ENCODE results near the gene CCER1. TPM values are rescaled to one million over a fixed set of nuclear protein-coding genes. Genes with fewer than 3 reads are reported as not detected.

CCER1 gene
- total RNA-seq, 6 experiments from 2014 or later, result not detected

DNA sequence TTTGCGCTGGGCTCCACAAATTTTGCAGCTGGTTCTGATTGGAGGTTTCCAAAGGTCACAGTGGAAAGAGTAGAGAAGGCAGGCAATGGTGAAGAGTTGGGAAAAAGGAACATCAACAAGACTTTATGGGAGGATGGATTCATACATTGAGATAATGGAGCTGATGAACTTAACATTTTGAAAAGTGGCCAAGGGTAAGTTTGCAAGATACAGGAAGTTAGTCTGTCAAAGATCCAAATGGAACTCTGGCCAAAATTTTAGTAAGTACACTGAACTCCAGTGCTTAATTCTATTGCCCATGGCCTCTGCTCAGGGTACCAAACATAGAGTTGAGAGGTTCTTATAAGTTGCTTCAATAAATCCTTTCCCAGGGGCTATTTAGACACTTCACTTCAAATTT is 15.6 kb downstream of the CCER1 start:
- Mint-ChIP-seq H3K27ac (no peak overlapping the region), H3K27me3 (ENCODE audit: insufficient read depth) (no peaks in the 10 kb centered on the region), H3K4me3 (no peak overlapping the region), H3K4me1 (ENCODE audit: low read depth) (peaks cover 16% of the 10 kb centered on the region), H3K9me3 (no peaks in the 10 kb centered on the region), H3K36me3 (ENCODE audit: low read depth) (no peaks in the 10 kb centered on the region)
- no peak for DNase-seq
- TF ChIP-seq CTCF (IDR thresholded peaks at IDR 0.05), result no peak

DNA sequence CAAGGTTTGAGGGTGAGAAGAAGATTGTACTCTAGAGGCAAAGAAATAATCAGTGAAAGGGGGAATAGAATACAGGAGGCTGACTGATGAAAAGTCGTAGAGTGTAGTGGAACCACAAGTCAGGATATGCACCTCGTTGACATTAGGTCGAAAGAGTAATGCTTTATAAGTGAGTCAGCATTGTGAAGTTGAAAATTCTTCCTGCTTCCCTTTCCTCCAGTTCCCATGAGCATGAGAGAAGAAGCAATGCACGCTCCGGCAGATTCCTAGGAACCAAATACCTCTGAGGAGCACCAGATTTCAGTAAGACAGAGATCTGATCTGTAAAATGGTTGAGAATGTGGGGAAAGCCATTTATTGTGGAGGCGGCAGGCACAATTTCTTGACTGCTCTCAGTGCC is 16.5 kb downstream of the CCER1 start:
- H3K27ac Mint-ChIP-seq, result no peak overlapping the region

GRCh38 chr12:90937651-90938050 is 17.3 kb downstream of the CCER1 start:
- Mint-ChIP-seq H3K4me1 (ENCODE audit: low read depth) (peaks cover 16% of the 10 kb centered on the region), H3K27ac (no peak overlapping the region)
- no peak for TF ChIP-seq CTCF (IDR thresholded peaks at IDR 0.05)

More for the DNA sequence above, 16.5 kb downstream of the CCER1 start:
- H3K27me3 Mint-ChIP-seq (ENCODE audit: insufficient read depth), result no peaks in the 10 kb centered on the region
- no peak overlapping the region for H3K4me3 Mint-ChIP-seq
- no peaks in the 10 kb centered on the region for H3K36me3 Mint-ChIP-seq (ENCODE audit: low read depth)
- DNase-seq, result no peak
- H3K4me1 Mint-ChIP-seq (ENCODE audit: low read depth), result peaks cover 16% of the 10 kb centered on the region
- TF ChIP-seq CTCF (IDR thresholded peaks at IDR 0.05), result no peak
- no peaks in the 10 kb centered on the region for H3K9me3 Mint-ChIP-seq

DNA sequence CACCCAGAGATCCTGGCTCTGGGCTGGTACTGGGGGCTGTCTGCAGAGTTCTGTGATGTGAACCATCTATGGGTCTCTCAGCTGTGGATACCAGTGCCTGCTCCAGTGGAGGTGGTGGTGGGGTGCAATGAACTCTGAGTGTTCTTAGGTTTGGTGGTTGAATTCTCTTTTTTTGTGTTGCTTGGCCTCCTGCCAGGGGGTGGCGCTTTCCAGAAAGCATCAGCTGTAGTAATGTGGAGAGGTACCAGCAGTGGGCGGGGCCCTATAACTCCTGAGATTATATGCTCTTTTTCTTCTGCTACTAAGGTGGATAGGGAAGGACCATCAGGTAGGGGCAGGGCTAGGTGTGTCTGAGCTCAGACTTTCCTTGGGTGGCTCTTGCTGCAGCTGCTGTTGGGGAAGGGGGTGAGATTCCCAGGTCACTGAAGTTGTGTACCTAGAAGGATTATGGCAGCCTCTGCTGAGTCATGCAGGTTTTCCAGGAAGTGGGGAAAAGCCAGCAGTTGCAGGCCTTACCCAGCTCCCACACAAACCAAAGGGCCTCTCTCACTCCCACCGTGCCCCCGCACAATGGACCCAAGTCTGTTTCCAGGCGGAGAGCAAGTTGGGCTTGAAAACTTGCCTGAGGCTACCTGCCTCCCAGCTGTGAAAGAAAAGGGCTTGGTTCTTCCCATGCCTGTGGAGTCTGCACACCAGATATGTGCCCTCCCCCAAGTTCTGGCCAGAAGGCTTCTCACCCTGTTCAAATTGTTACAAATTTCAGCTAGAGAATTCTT is 18.6 kb downstream of the CCER1 start:
- Mint-ChIP-seq H3K27me3 (ENCODE audit: insufficient read depth) (no peaks in the 10 kb centered on the region; the same call in none of the 2 replicates), H3K9me3 (no peaks in the 10 kb centered on the region), H3K27ac (no peak overlapping the region), H3K4me1 (ENCODE audit: low read depth) (peaks cover 16% of the 10 kb centered on the region), H3K36me3 (ENCODE audit: low read depth) (no peaks in the 10 kb centered on the region), H3K4me3 (no peak overlapping the region)
- TF ChIP-seq CTCF (IDR thresholded peaks at IDR 0.05), result no peak
- no peak for DNase-seq

More at GRCh38 chr12:90937651-90938050, 17.3 kb downstream of the CCER1 start:
- H3K27me3 Mint-ChIP-seq (ENCODE audit: insufficient read depth), result no peaks in the 10 kb centered on the region; the same call in 1 of the 2 replicates
- no peaks in the 10 kb centered on the region for H3K36me3 Mint-ChIP-seq (ENCODE audit: low read depth)
- no peak for DNase-seq
- no peaks in the 10 kb centered on the region for H3K9me3 Mint-ChIP-seq
- H3K4me3 Mint-ChIP-seq, result no peak overlapping the region

DNA sequence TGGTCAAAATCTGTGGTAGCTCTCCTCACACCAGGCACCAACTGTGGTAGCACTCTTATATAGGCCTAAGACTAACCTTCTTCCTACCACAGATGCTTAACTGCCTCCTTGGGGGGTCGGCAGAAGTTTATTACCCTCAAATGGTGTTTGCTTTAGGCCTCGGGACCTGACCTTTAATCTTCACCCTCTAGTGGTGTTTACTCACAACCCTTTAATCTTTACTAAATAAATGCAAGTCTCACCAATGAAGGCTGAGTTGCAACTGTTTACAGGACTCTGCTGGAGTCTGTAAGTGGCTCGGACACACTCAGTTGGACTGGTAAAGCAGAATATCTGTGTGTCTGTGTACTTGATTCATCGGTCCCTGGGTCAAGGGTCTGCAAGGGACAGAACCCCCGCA is 29.4 kb downstream of the CCER1 start:
- H3K36me3 Mint-ChIP-seq (ENCODE audit: low read depth), result no peaks in the 10 kb centered on the region
- peaks cover 1% of the 10 kb centered on the region; the same call in 1 of the 2 replicates for H3K27me3 Mint-ChIP-seq (ENCODE audit: insufficient read depth)
- TF ChIP-seq CTCF (IDR thresholded peaks at IDR 0.05), result no peak
- DNase-seq, result no peak
- H3K4me1 Mint-ChIP-seq (ENCODE audit: low read depth), result peaks cover 8% of the 10 kb centered on the region; the same call in 1 of the 2 replicates
- no peak overlapping the region for H3K4me3 Mint-ChIP-seq
- no peak overlapping the region for H3K27ac Mint-ChIP-seq
- H3K9me3 Mint-ChIP-seq, result peaks cover 16% of the 10 kb centered on the region

Data from HFFc6 (cell line).